Right lobe of liver (tissue), 4 donors: ENCODE data around the gene GREM2.

Experiments
- CTCF ChIP-seq, 4 donors: fragments of 200-600 bp in 3 of 4; fragments of 450-650 bp in 1 of 4; IDR thresholded peaks; one replicate each; pipeline versions ENCODE4 v1.5.1 to v1.8.0; 2016 to 2022; ENCODE audit warnings: antibody characterized with exemption in 4 of 4, mild to moderate bottlenecking in 2 of 4
- POLR2A ChIP-seq: fragments of 450-650 bp; IDR thresholded peaks from one replicate; pipeline ENCODE4 v1.6.1; 2017; ENCODE audit warnings: antibody characterized with exemption, mild to moderate bottlenecking
- donor health status: DM: no; HTN: no; CAD: no.
- donor health status: DM: no; HTN: no; CAD: no.
- donor health status: DM: no; HTN: yes; CAD: no.

- TF ChIP-seq CTCF (IDR thresholded peaks at IDR 0.05) (no peak), POLR2A (no peak)
Measured at GRCh38 chr1:240555524-240555923, 56.4 kb downstream of the GREM2 start.
